ENCODE results near the gene PEX26. TPM values are rescaled to one million over a fixed set of nuclear protein-coding genes. Genes with fewer than 3 reads are reported as not detected.

The PEX26 gene
- total RNA-seq, 1 donor from 2014 or later, result 43.5 TPM

GRCh38 chr22:18108187-18108586 is 30.4 kb downstream of the PEX26 start:
- DNase-seq (ENCODE audit: extremely low spot score, unreplicated experiment), result no peak
- peaks cover 4% of the 10 kb centered on the region for H3K27me3 Mint-ChIP-seq (ENCODE audit: unreplicated experiment)
- no peak for TF ChIP-seq CTCF (IDR thresholded peaks at IDR 0.05)
- peaks cover 15% of the 10 kb centered on the region for H3K4me1 Mint-ChIP-seq (ENCODE audit: unreplicated experiment)
- H3K27ac Mint-ChIP-seq (ENCODE audit: unreplicated experiment), result no peak overlapping the region
- H3K4me3 Mint-ChIP-seq (ENCODE audit: unreplicated experiment), result no peak overlapping the region
- H3K36me3 Mint-ChIP-seq (ENCODE audit: unreplicated experiment), result peaks cover 8% of the 10 kb centered on the region
- H3K9me3 Mint-ChIP-seq (ENCODE audit: unreplicated experiment), result peaks cover 3% of the 10 kb centered on the region

- DNase-seq (ENCODE audit: extremely low spot score, unreplicated experiment), result no peak
- H3K9me3 Mint-ChIP-seq (ENCODE audit: unreplicated experiment), result peaks cover 3% of the 10 kb centered on the region
- H3K4me3 Mint-ChIP-seq (ENCODE audit: unreplicated experiment), result peak overlapping the region; percentile 71
- H3K27me3 Mint-ChIP-seq (ENCODE audit: unreplicated experiment), result peaks cover 4% of the 10 kb centered on the region
- H3K27ac Mint-ChIP-seq (ENCODE audit: unreplicated experiment), result no peak overlapping the region
- H3K36me3 Mint-ChIP-seq (ENCODE audit: unreplicated experiment), result peaks cover 7% of the 10 kb centered on the region
- no peak for TF ChIP-seq CTCF (IDR thresholded peaks at IDR 0.05)
- peaks cover 14% of the 10 kb centered on the region for H3K4me1 Mint-ChIP-seq (ENCODE audit: unreplicated experiment)
Measured at GRCh38 chr22:18109410-18110193, 31.8 kb downstream of the PEX26 start.

GRCh38 chr22:18110194-18110953 is 32.6 kb downstream of the PEX26 start, which contains the start of gene TUBA8:
Gene TUBA8, plus strand, starts transcription at chr22:18110809. Its CDS starts 57 bp downstream, at chr22:18110866.
- Mint-ChIP-seq H3K4me1 (ENCODE audit: unreplicated experiment) (peaks cover 13% of the 10 kb centered on the region), H3K9me3 (ENCODE audit: unreplicated experiment) (peaks cover 3% of the 10 kb centered on the region), H3K4me3 (ENCODE audit: unreplicated experiment) (peak within 1 kb of the TSS; percentile 71), H3K27ac (ENCODE audit: unreplicated experiment) (peak within 1 kb of the TSS; percentile 23), H3K36me3 (ENCODE audit: unreplicated experiment) (peaks cover 3% of the 10 kb centered on the region), H3K27me3 (ENCODE audit: unreplicated experiment) (peaks cover 4% of the 10 kb centered on the region)
- DNase-seq (ENCODE audit: extremely low spot score, unreplicated experiment), result no peak
- TF ChIP-seq CTCF (IDR thresholded peaks at IDR 0.05), result no peak

GRCh38 chr22:18110954-18111758 is 33.4 kb downstream of the PEX26 start:
- H3K4me3 Mint-ChIP-seq (ENCODE audit: unreplicated experiment), result peak overlapping the region; percentile 48
- no peak for DNase-seq (ENCODE audit: extremely low spot score, unreplicated experiment)
- H3K27me3 Mint-ChIP-seq (ENCODE audit: unreplicated experiment), result peaks cover 4% of the 10 kb centered on the region
- no peaks in the 10 kb centered on the region for H3K9me3 Mint-ChIP-seq (ENCODE audit: unreplicated experiment)
- peaks cover 14% of the 10 kb centered on the region for H3K4me1 Mint-ChIP-seq (ENCODE audit: unreplicated experiment)
- TF ChIP-seq CTCF (IDR thresholded peaks at IDR 0.05), result no peak
- no peak overlapping the region for H3K27ac Mint-ChIP-seq (ENCODE audit: unreplicated experiment)
- no peaks in the 10 kb centered on the region for H3K36me3 Mint-ChIP-seq (ENCODE audit: unreplicated experiment)

Measured in osteocyte (in vitro differentiated cells).